Ectodermal cell (in vitro differentiated cells): ENCODE data around the gene FZD7.

ENCODE experiments used
- H3K27ac ChIP-seq: 2 replicates; pipeline ENCODE4 v1.7.0; 2013; ENCODE audit warnings: mild to moderate bottlenecking, low read depth, low read length; ENCODE audit not compliant: insufficient read depth, poor library complexity, severe bottlenecking
- H3K27me3 ChIP-seq: 2 replicates; pipeline ENCODE4 v1.7.0; 2013; ENCODE audit warnings: mild to moderate bottlenecking, low read length; ENCODE audit not compliant: insufficient read depth, control insufficient read depth, poor library complexity, severe bottlenecking
- H3K36me3 ChIP-seq: one replicate; pipeline ENCODE4 v1.7.0; 2013; ENCODE audit warnings: low read length; ENCODE audit not compliant: control insufficient read depth, insufficient read depth
- H3K4me1 ChIP-seq: one replicate; pipeline ENCODE4 v1.7.0; 2013; ENCODE audit warnings: low read length; ENCODE audit not compliant: control insufficient read depth, insufficient read depth
- H3K4me3 ChIP-seq: 2 replicates; pipeline ENCODE4 v1.7.0; 2013; ENCODE audit warnings: low read depth, low read length, control low read depth; ENCODE audit not compliant: insufficient read depth
- H3K9me3 ChIP-seq: 2 replicates; pipeline ENCODE4 v1.7.0; 2013; ENCODE audit warnings: mild to moderate bottlenecking, low read length, moderate library complexity; ENCODE audit not compliant: control insufficient read depth
- WGBS, 2 experiments: methylation state at CpG; one replicate each; pipeline ENCODE4 v1.1.7; 2013; ENCODE audit warnings: missing lambda C conversion rate in 2 of 2; 5-methylcytosine and 5-hydroxymethylcytosine counted together

The FZD7 gene

GRCh38 chr2:202064881-202065230 is 31.2 kb downstream of the FZD7 start:
- Histone ChIP-seq H3K27me3 (no peaks in the 10 kb centered on the region), H3K4me1 (peaks cover 26% of the 10 kb centered on the region), H3K4me3 (no peak overlapping the region), H3K27ac (no peak overlapping the region), H3K9me3 (no peaks in the 10 kb centered on the region), H3K36me3 (no peaks in the 10 kb centered on the region)
- WGBS, 2 experiments, result 93 to 98% methylated on average over 3 of the region's 3 CpGs

GRCh38 chr2:202065876-202066275 is 32.2 kb downstream of the FZD7 start:
- H3K9me3 ChIP-seq, result no peaks in the 10 kb centered on the region
- H3K27me3 ChIP-seq, result no peaks in the 10 kb centered on the region
- H3K36me3 ChIP-seq, result no peaks in the 10 kb centered on the region
- no peak overlapping the region for H3K27ac ChIP-seq
- H3K4me3 ChIP-seq, result no peak overlapping the region
- H3K4me1 ChIP-seq, result peaks cover 26% of the 10 kb centered on the region
- WGBS, 2 experiments, result 90% methylated on average over 2 of the region's 3 CpGs

- 98 to 100% methylated on average over 2 of the region's 2 CpGs for WGBS, 2 experiments
- H3K4me3 ChIP-seq, result no peak overlapping the region
- H3K27ac ChIP-seq, result no peak overlapping the region
- peaks cover 26% of the 10 kb centered on the region for H3K4me1 ChIP-seq
- H3K9me3 ChIP-seq, result no peaks in the 10 kb centered on the region
- no peaks in the 10 kb centered on the region for H3K27me3 ChIP-seq
- H3K36me3 ChIP-seq, result no peaks in the 10 kb centered on the region
These were observed 33.2 kb downstream of the FZD7 start for GRCh38 chr2:202066875-202067274.

- H3K27ac ChIP-seq, result no peak overlapping the region
- WGBS, 2 experiments, result 90 to 94% methylated on average over 1 of the region's 1 CpG
- H3K4me1 ChIP-seq, result peaks cover 30% of the 10 kb centered on the region
- H3K27me3 ChIP-seq, result no peaks in the 10 kb centered on the region
- H3K36me3 ChIP-seq, result no peaks in the 10 kb centered on the region
- H3K9me3 ChIP-seq, result no peaks in the 10 kb centered on the region
- H3K4me3 ChIP-seq, result no peak overlapping the region
These were observed 33.9 kb downstream of the FZD7 start for GRCh38 chr2:202067589-202067988.

GRCh38 chr2:202069170-202070067 is 35.8 kb downstream of the FZD7 start:
- 90 to 95% methylated on average over 11 of the region's 11 CpGs for WGBS, 2 experiments
- no peaks in the 10 kb centered on the region for H3K9me3 ChIP-seq
- no peaks in the 10 kb centered on the region for H3K36me3 ChIP-seq
- H3K27ac ChIP-seq, result no peak overlapping the region
- H3K4me3 ChIP-seq, result no peak overlapping the region
- H3K4me1 ChIP-seq, result peaks cover 25% of the 10 kb centered on the region
- no peaks in the 10 kb centered on the region for H3K27me3 ChIP-seq

- H3K36me3 ChIP-seq, result no peaks in the 10 kb centered on the region
- H3K27me3 ChIP-seq, result no peaks in the 10 kb centered on the region
- H3K27ac ChIP-seq, result no peak overlapping the region
- no peak overlapping the region for H3K4me3 ChIP-seq
- peaks cover 16% of the 10 kb centered on the region for H3K4me1 ChIP-seq
- 96 to 97% methylated on average over 2 of the region's 2 CpGs for WGBS, 2 experiments
- no peaks in the 10 kb centered on the region for H3K9me3 ChIP-seq
These were observed 37.5 kb downstream of the FZD7 start for GRCh38 chr2:202071107-202071506.

- Histone ChIP-seq H3K9me3 (no peaks in the 10 kb centered on the region), H3K4me3 (no peak overlapping the region), H3K36me3 (no peaks in the 10 kb centered on the region), H3K27ac (peak overlapping the region; percentile 2), H3K4me1 (peaks cover 16% of the 10 kb centered on the region), H3K27me3 (no peaks in the 10 kb centered on the region)
- WGBS, 2 experiments, result 44 to 54% methylated on average over 1 of the region's 2 CpGs
These were observed 38.6 kb downstream of the FZD7 start for GRCh38 chr2:202072226-202072625.

- H3K4me3 ChIP-seq, result no peak within 1 kb of the TSS
- peaks cover 16% of the 10 kb centered on the region for H3K4me1 ChIP-seq
- no peaks in the 10 kb centered on the region for H3K9me3 ChIP-seq
- peak within 1 kb of the TSS; percentile 2 for H3K27ac ChIP-seq
- H3K36me3 ChIP-seq, result no peaks in the 10 kb centered on the region
- H3K27me3 ChIP-seq, result no peaks in the 10 kb centered on the region
- 57 to 66% methylated on average over 10 to 11 of the region's 11 CpGs for WGBS, 2 experiments
These were observed 39.2 kb downstream of the FZD7 start, which contains the start of gene KIAA2012 for GRCh38 chr2:202072737-202073401. Gene KIAA2012 (plus strand): TSS chr2:202073255. CDS start chr2:202073628, 373 bp downstream.

GRCh38 chr2:202074324-202074723 is 40.7 kb downstream of the FZD7 start:
- peaks cover 13% of the 10 kb centered on the region for H3K4me1 ChIP-seq
- H3K27ac ChIP-seq, result no peak overlapping the region
- no peaks in the 10 kb centered on the region for H3K9me3 ChIP-seq
- H3K27me3 ChIP-seq, result no peaks in the 10 kb centered on the region
- no peak overlapping the region for H3K4me3 ChIP-seq
- no peaks in the 10 kb centered on the region for H3K36me3 ChIP-seq
- WGBS, 2 experiments, result 89 to 93% methylated on average over 2 of the region's 2 CpGs

- H3K4me3 ChIP-seq, result no peak overlapping the region
- peaks cover 3% of the 10 kb centered on the region for H3K9me3 ChIP-seq
- H3K4me1 ChIP-seq, result peaks cover 6% of the 10 kb centered on the region
- no peaks in the 10 kb centered on the region for H3K27me3 ChIP-seq
- no peaks in the 10 kb centered on the region for H3K36me3 ChIP-seq
- H3K27ac ChIP-seq, result no peak overlapping the region
- WGBS, 2 experiments, result 86 to 95% methylated on average over 5 of the region's 5 CpGs
These were observed 45.7 kb downstream of the FZD7 start for GRCh38 chr2:202079310-202079709.
